Ovary (tissue), 3 donors: ENCODE results near the gene KRT10.

ENCODE experiments used
- CTCF ChIP-seq, 3 donors: fragments of 450-650 bp in 2 of 3; fragments of 200-600 bp in 1 of 3; IDR thresholded peaks; one replicate each; pipeline versions ENCODE4 v1.5.1 to v1.8.0; 2016 to 2022; ENCODE audit warnings: antibody characterized with exemption in 3 of 3, mild to moderate bottlenecking in 1 of 3
- POLR2A ChIP-seq: fragments of 450-650 bp; IDR thresholded peaks from one replicate; pipeline ENCODE4 v1.6.1; 2017; ENCODE audit warnings: antibody characterized with exemption, mild to moderate bottlenecking, moderate library complexity
- donor health status: DM: no; HTN: no; CAD: no.

- no peak for TF ChIP-seq CTCF (IDR thresholded peaks at IDR 0.05)
- TF ChIP-seq POLR2A = no peak
These were observed 48.9 kb upstream of the KRT10 start for GRCh38 chr17:40871316-40871715.
